SH-SY5Y (cell line): ENCODE results near the gene ZNF443.

Experiments used
- GATA2 ChIP-seq: IDR thresholded peaks from 2 replicates; pipeline ENCODE4 v1.6.1; 2011; ENCODE audit warnings: mild to moderate bottlenecking, low read depth, low read length
- GATA3 ChIP-seq: IDR thresholded peaks from 2 replicates; pipeline ENCODE4 v1.6.1; 2011; ENCODE audit warnings: low read depth, mild to moderate bottlenecking, low read length, moderate library complexity

DNA sequence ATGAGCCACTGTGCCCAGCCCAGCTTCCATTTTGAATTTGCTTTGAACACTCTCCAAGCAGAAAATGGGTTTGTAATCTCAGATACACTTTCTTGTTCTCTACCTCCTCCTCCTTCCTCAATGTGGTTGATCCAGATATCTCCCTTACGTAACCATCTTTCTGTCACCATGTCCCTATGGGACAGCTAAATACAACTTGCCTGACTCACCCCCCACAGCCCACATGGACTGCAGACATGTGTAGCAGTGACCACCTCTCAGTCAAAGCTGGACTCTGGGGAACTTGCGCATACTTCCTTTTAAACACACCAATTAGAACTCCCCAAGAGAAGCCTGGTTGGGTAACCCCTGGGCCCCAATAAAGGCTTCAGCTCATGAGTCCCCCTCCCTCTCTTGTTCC lies 28.9 kb downstream of the ZNF443 start:
- TF ChIP-seq GATA3 (no peak), GATA2 (no peak)
